H9 (cell line): Measurements from ENCODE around the gene PABPC3. TPM values are rescaled to one million over a fixed set of nuclear protein-coding genes. Genes with fewer than 3 reads are reported as not detected.

Source experiments
- DNase-seq: peaks from one replicate; pipeline ENCODE4 v3.0.0-alpha.2; 2017
- H2AFZ ChIP-seq: one replicate; pipeline ENCODE4 v1.6.1; 2013; ENCODE audit warnings: mild to moderate bottlenecking, low read length, control low read depth, moderate library complexity
- H2AK5ac ChIP-seq: 2 replicates; pipeline ENCODE4 v1.6.1; 2013; ENCODE audit warnings: low read length, control low read depth, mixed read lengths; ENCODE audit not compliant: insufficient read length
- H2BK120ac ChIP-seq: one replicate; pipeline ENCODE4 v1.6.1; 2013; ENCODE audit warnings: low read depth, mild to moderate bottlenecking, low read length, control low read depth, inconsistent platforms; ENCODE audit not compliant: poor library complexity, severe bottlenecking
- H2BK12ac ChIP-seq: 2 replicates; pipeline ENCODE4 v1.6.1; 2013; ENCODE audit warnings: low read length, control low read depth, mixed read lengths, low read depth; ENCODE audit not compliant: insufficient read length
- H2BK15ac ChIP-seq: 2 replicates; pipeline ENCODE4 v1.6.1; 2013; ENCODE audit warnings: low read depth, low read length, control low read depth
- H2BK20ac ChIP-seq: one replicate; pipeline ENCODE4 v1.6.1; 2013; ENCODE audit warnings: low read depth, mild to moderate bottlenecking, low read length, control low read depth, inconsistent platforms; ENCODE audit not compliant: poor library complexity, severe bottlenecking
- H2BK5ac ChIP-seq: 2 replicates; pipeline ENCODE4 v1.6.1; 2013; ENCODE audit warnings: low read length, control low read depth, mixed read lengths; ENCODE audit not compliant: insufficient read length
- H3K14ac ChIP-seq: 2 replicates; pipeline ENCODE4 v1.6.1; 2013; ENCODE audit warnings: low read length, control low read depth; ENCODE audit not compliant: insufficient read depth
- H3K18ac ChIP-seq: 2 replicates; pipeline ENCODE4 v1.6.1; 2013; ENCODE audit warnings: low read depth, mild to moderate bottlenecking, mixed read lengths, low read length, control low read depth; ENCODE audit not compliant: insufficient read length
- H3K23ac ChIP-seq: 2 replicates; pipeline ENCODE4 v1.6.1; 2013; ENCODE audit warnings: low read length, control low read depth, mixed read lengths, low read depth; ENCODE audit not compliant: insufficient read length
- H3K23me2 ChIP-seq: 2 replicates; pipeline ENCODE4 v1.6.1; 2013; ENCODE audit warnings: low read depth, mild to moderate bottlenecking, mixed read lengths, low read length, control low read depth; ENCODE audit not compliant: insufficient read length, poor library complexity, severe bottlenecking
- H3K27ac ChIP-seq: 2 replicates; pipeline ENCODE4 v1.5.1; 2013; ENCODE audit warnings: low read length, control low read depth, mixed read lengths, low read depth; ENCODE audit not compliant: insufficient read length
- H3K27me3 ChIP-seq: 2 replicates; pipeline ENCODE4 v1.6.1; 2013; ENCODE audit warnings: low read length, control low read depth, inconsistent platforms; ENCODE audit not compliant: insufficient read depth
- H3K4ac ChIP-seq: 2 replicates; pipeline ENCODE4 v1.6.1; 2013; ENCODE audit warnings: low read depth, mild to moderate bottlenecking, control low read depth, inconsistent platforms, low read length, moderate library complexity
- H3K4me1 ChIP-seq: 2 replicates; pipeline ENCODE4 v1.6.1; 2013; ENCODE audit warnings: low read length, control low read depth, inconsistent platforms; ENCODE audit not compliant: insufficient read depth
- H3K4me2 ChIP-seq: 2 replicates; pipeline ENCODE4 v1.6.1; 2013; ENCODE audit warnings: low read length, control low read depth, mixed read lengths; ENCODE audit not compliant: insufficient read length, insufficient read depth
- H3K56ac ChIP-seq: 2 replicates; pipeline ENCODE4 v1.6.1; 2013; ENCODE audit warnings: low read depth, mild to moderate bottlenecking, mixed read lengths, low read length, control low read depth; ENCODE audit not compliant: insufficient read length
- H3K79me1 ChIP-seq: 2 replicates; pipeline ENCODE4 v1.6.1; 2013; ENCODE audit warnings: low read depth, mild to moderate bottlenecking, moderate library complexity, low read length, control low read depth, inconsistent platforms; ENCODE audit not compliant: insufficient read depth, poor library complexity, severe bottlenecking
- H3K79me2 ChIP-seq: 2 replicates; pipeline ENCODE4 v1.6.1; 2013; ENCODE audit warnings: low read length, control low read depth, inconsistent platforms; ENCODE audit not compliant: insufficient read depth
- H3K9ac ChIP-seq: 2 replicates; pipeline ENCODE4 v1.6.1; 2013; ENCODE audit warnings: low read length, control low read depth, mixed read lengths; ENCODE audit not compliant: insufficient read length; ENCODE audit errors: extremely low read depth
- H3K9me3 ChIP-seq: one replicate; pipeline ENCODE4 v1.6.1; 2013; ENCODE audit warnings: low read depth, low read length, inconsistent platforms; ENCODE audit not compliant: control insufficient read depth
- H3T11ph ChIP-seq: one replicate; pipeline ENCODE4 v1.6.1; 2013; ENCODE audit warnings: mild to moderate bottlenecking, low read length, control low read depth, inconsistent platforms
- H4K20me1 ChIP-seq: one replicate; pipeline ENCODE4 v1.6.1; 2013; ENCODE audit not compliant: control insufficient read depth, insufficient read length, insufficient read depth
- H4K5ac ChIP-seq: 2 replicates; pipeline ENCODE4 v1.6.1; 2013; ENCODE audit warnings: low read depth, mild to moderate bottlenecking, mixed read lengths, low read length, control low read depth; ENCODE audit not compliant: insufficient read length
- H4K8ac ChIP-seq: replicated peaks from 2 replicates; pipeline ENCODE4 v1.6.1; 2013; ENCODE audit warnings: low read length, control low read depth, mixed read lengths, low read depth; ENCODE audit not compliant: insufficient read length
- H4K91ac ChIP-seq: 2 replicates; pipeline ENCODE4 v1.6.1; 2013; ENCODE audit warnings: low read depth, mild to moderate bottlenecking, moderate library complexity, mixed read lengths, low read length, control low read depth; ENCODE audit not compliant: insufficient read length
- H3K27ac Mint-ChIP-seq, 3 experiments: 2 replicates in 2 of 3; 3 replicates in 1 of 3; pipeline ENCODE4 v1.8.0; 2020 to 2021; ENCODE audit warnings: mixed read lengths in 3 of 3, mild to moderate bottlenecking in 1 of 3, moderate library complexity in 1 of 3
- H3K27me3 Mint-ChIP-seq: 2 replicates; pipeline ENCODE4 v1.8.0; 2021; ENCODE audit warnings: low read depth, mild to moderate bottlenecking, moderate library complexity, mixed read lengths
- H3K36me3 Mint-ChIP-seq, 3 experiments: 2 replicates in 2 of 3; 3 replicates in 1 of 3; pipeline ENCODE4 v1.8.0; 2020 to 2021; ENCODE audit warnings: low read depth in 3 of 3, mixed read lengths in 3 of 3; ENCODE audit not compliant: insufficient read depth in 1 of 3
- H3K4me1 Mint-ChIP-seq, 2 experiments: 2 replicates each; pipeline ENCODE4 v1.8.0; 2020; ENCODE audit warnings: mixed read lengths in 2 of 2
- H3K4me3 Mint-ChIP-seq, 2 experiments: 2 replicates in 1 of 2; 3 replicates in 1 of 2; pipeline ENCODE4 v1.8.0; 2020 to 2021; ENCODE audit warnings: mild to moderate bottlenecking in 2 of 2, mixed read lengths in 2 of 2, moderate library complexity in 1 of 2
- H3K9me3 Mint-ChIP-seq, 2 experiments: 2 replicates in 1 of 2; 3 replicates in 1 of 2; pipeline ENCODE4 v1.8.0; 2020; ENCODE audit warnings: mild to moderate bottlenecking in 2 of 2, mixed read lengths in 2 of 2, moderate library complexity in 1 of 2
- whole genome bisulfite sequencing: extraction: QIAGEN DNeasy Blood & Tissue Kit; methylation state at CpG from one replicate; pipeline ENCODE4 v1.1.7; 2013; ENCODE audit warnings: missing lambda C conversion rate, low lambda C conversion rate, mixed read lengths; ENCODE audit not compliant: insufficient read length; ENCODE audit errors: extremely low coverage; 5-methylcytosine and 5-hydroxymethylcytosine counted together
- total RNA-seq: library from RNA; stranded (reverse); gene quantifications from 2 replicates; pipeline ENCODE4 v1.2.1, GENCODE V29; 2021
- TF ChIP-seq, protein P1 (sequence below): fragments of 200-600 bp; sonication (generic); conservative IDR thresholded peaks from 3 replicates; pipeline ENCODE4 v1.8.0; 2021; ENCODE audit warnings: antibody characterized with exemption, mild to moderate bottlenecking

PABPC3 gene
- total RNA-seq, 1 experiment from 2014 or later, result 0.31 TPM

DNA sequence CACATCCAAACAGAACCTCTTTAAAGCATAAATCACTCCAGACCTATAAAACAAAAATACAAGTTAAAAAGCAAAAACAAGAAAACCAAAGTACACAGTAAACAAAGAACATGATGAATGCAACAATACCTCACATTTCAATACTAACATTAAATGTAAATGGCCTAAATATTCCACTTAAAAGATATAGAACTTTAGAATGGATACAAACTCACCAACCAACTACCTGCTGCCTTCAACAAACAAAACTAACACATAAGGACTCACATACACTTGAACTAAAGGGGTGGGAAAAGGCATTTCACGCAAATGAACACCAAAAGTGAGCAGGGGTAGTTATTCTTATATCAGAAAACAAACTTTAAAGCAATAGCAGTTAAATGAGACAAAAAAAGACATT is 44.9 kb upstream of the PABPC3 start:
- no peaks in the 10 kb centered on the region for H4K20me1 ChIP-seq
- Mint-ChIP-seq H3K9me3 (peaks cover 19 to 20% of the 10 kb centered on the region in 2 experiments), H3K4me1 (peaks cover 18 to 20% of the 10 kb centered on the region in 2 experiments), H3K36me3 (peaks cover 7 to 15% (median 9%) of the 10 kb centered on the region in 3 experiments), H3K27me3 (peaks cover 21% of the 10 kb centered on the region), H3K4me3 (no peak overlapping the region), H3K27ac (no peak overlapping the region)
- H3K9me3 ChIP-seq, result no peaks in the 10 kb centered on the region
- H3K23me2 ChIP-seq, result peaks cover 4% of the 10 kb centered on the region
- no peak overlapping the region for H3K18ac ChIP-seq
- H2BK5ac ChIP-seq, result no peak overlapping the region
- H3K79me2 ChIP-seq, result no peaks in the 10 kb centered on the region
- no peak overlapping the region for H2AK5ac ChIP-seq
- no peak overlapping the region for H3T11ph ChIP-seq
- H2BK15ac ChIP-seq, result no peak overlapping the region
- H2AFZ ChIP-seq, result no peak overlapping the region
- no peak overlapping the region for H3K23ac ChIP-seq
- H3K4ac ChIP-seq, result no peak overlapping the region
- H3K14ac ChIP-seq, result no peak overlapping the region
- no peaks in the 10 kb centered on the region for H3K4me1 ChIP-seq
- no peaks in the 10 kb centered on the region for H3K79me1 ChIP-seq
- no peak overlapping the region for H4K8ac ChIP-seq
- H3K27me3 ChIP-seq, result peaks cover under 1% of the 10 kb centered on the region; the same call in 1 of the 2 replicates
- H3K27ac ChIP-seq, result no peak overlapping the region
- no peak overlapping the region for H2BK12ac ChIP-seq
- no peak overlapping the region for H3K4me2 ChIP-seq
- no peak overlapping the region for H3K9ac ChIP-seq
- WGBS, result no CpG with 5 or more reads among the region's 1 CpG
- TF ChIP-seq, protein P1, sequence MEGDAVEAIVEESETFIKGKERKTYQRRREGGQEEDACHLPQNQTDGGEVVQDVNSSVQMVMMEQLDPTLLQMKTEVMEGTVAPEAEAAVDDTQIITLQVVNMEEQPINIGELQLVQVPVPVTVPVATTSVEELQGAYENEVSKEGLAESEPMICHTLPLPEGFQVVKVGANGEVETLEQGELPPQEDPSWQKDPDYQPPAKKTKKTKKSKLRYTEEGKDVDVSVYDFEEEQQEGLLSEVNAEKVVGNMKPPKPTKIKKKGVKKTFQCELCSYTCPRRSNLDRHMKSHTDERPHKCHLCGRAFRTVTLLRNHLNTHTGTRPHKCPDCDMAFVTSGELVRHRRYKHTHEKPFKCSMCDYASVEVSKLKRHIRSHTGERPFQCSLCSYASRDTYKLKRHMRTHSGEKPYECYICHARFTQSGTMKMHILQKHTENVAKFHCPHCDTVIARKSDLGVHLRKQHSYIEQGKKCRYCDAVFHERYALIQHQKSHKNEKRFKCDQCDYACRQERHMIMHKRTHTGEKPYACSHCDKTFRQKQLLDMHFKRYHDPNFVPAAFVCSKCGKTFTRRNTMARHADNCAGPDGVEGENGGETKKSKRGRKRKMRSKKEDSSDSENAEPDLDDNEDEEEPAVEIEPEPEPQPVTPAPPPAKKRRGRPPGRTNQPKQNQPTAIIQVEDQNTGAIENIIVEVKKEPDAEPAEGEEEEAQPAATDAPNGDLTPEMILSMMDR, result no peak
- no peak for DNase-seq
- H2BK20ac ChIP-seq, result no peak overlapping the region
- no peak overlapping the region for H2BK120ac ChIP-seq
- no peak overlapping the region for H4K5ac ChIP-seq
- no peak overlapping the region for H4K91ac ChIP-seq
- no peak overlapping the region for H3K56ac ChIP-seq
